ENCODE data around the gene C1orf94.

- TF ChIP-seq CTCF (IDR thresholded peaks at IDR 0.05; ENCODE audit: borderline replicate concordance, extremely low read depth, low read length, poor library complexity, severe bottlenecking) (no peak), EZH2 (IDR thresholded peaks at IDR 0.05; ENCODE audit: borderline replicate concordance, low read depth, low read length, severe bottlenecking) (no peak)
Observed at GRCh38 chr1:34213956-34214355, 37.2 kb downstream of the C1orf94 start.
